ENCODE measurements around the gene DOCK1.

DNA sequence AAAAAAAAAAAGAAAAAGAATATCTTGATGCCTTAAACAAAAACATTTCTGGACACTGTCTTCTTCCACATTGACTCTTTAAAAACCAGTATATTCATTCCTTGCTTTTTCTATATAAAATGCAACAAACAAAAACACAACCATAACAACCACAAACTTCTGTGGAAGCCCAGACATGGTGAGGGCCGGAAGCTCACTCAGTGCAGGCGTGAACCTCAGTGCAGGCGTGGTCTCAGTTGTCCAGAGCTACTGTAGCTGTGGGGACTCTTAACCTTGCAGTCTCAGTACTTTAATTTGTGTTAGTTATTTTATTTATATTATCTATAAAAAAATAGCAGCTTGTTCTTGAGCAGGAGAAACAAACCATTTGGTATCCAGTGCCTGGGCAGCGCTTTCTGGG is 131.8 kb downstream of the DOCK1 start:
- TF ChIP-seq, protein P1, sequence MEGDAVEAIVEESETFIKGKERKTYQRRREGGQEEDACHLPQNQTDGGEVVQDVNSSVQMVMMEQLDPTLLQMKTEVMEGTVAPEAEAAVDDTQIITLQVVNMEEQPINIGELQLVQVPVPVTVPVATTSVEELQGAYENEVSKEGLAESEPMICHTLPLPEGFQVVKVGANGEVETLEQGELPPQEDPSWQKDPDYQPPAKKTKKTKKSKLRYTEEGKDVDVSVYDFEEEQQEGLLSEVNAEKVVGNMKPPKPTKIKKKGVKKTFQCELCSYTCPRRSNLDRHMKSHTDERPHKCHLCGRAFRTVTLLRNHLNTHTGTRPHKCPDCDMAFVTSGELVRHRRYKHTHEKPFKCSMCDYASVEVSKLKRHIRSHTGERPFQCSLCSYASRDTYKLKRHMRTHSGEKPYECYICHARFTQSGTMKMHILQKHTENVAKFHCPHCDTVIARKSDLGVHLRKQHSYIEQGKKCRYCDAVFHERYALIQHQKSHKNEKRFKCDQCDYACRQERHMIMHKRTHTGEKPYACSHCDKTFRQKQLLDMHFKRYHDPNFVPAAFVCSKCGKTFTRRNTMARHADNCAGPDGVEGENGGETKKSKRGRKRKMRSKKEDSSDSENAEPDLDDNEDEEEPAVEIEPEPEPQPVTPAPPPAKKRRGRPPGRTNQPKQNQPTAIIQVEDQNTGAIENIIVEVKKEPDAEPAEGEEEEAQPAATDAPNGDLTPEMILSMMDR (IDR thresholded peaks at IDR 0.05; ENCODE audit: low read length) = no peak
- TF ChIP-seq EZH2phosphoT487 (IDR thresholded peaks at IDR 0.05; ENCODE audit: low read length) = no peak

Data from MM.1S (cell line).